ENCODE measurements around the gene PLCG2.
"Not testable (repeated sequence)": the region's sequence is repeated elsewhere in the genome, so short reads cannot be mapped to it uniquely, and the experiment has no call there.

GRCh38 chr16:81762322-81762721 lies 16.8 kb upstream of the PLCG2 start:
- TF ChIP-seq POLR2A, CTCF (IDR thresholded peaks at IDR 0.05): not testable (repeated sequence)
